SK-N-SH (cell line): ENCODE measurements around the gene KCNQ4. TPM values are rescaled to one million over a fixed set of nuclear protein-coding genes. Genes with fewer than 3 reads are reported as not detected.

Source experiments
- CTCF ChIA-PET: fragments of 300-600, 350-600 bp; formaldehyde crosslinking; extraction: SDS; loops from one replicate; lab custom pipeline; 2021; lab: Yijun Ruan, JAX
- POLR2A ChIA-PET: fragments of 350-600 bp; sonication (Branson Sonifier 250); formaldehyde crosslinking; extraction: SDS; loops from one replicate; lab custom pipeline; 2020; ENCODE audit warnings: antibody characterized with exemption, inconsistent platforms; lab: Yijun Ruan, JAX
- DNase-seq: peaks from one replicate; pipeline ENCODE4 v3.0.0; 2012
- H2AFZ ChIP-seq: fragments of 200-600 bp; sonication (generic); 2 replicates; pipeline ENCODE4 v1.8.1; 2016; ENCODE audit warnings: antibody characterized with exemption, mild to moderate bottlenecking, low read depth
- H3F3A ChIP-seq: fragments of 200-600 bp; sonication (generic); replicated peaks from 2 replicates; pipeline ENCODE3; 2016; ENCODE audit warnings: antibody characterized with exemption, mild to moderate bottlenecking; ENCODE audit not compliant: insufficient read depth
- H3K27ac ChIP-seq, 2 experiments: fragments of 200-500 bp in 1 of 2; fragments of 200-600 bp in 1 of 2; sonication (Bioruptor generic) in 1 of 2; sonication (generic), shearing (Covaris generic) in 1 of 2; 2 replicates each; pipeline versions ENCODE4 v1.5.1 to v1.6.1; 2014 to 2016; ENCODE audit warnings: low read depth in 2 of 2, inconsistent platforms in 1 of 2, low read length in 1 of 2, mild to moderate bottlenecking in 1 of 2, mixed read lengths in 1 of 2
- H3K27me3 ChIP-seq: fragments of 200-600 bp; sonication (generic), shearing (Covaris generic); 2 replicates; pipeline ENCODE4 v1.6.1; 2016; ENCODE audit warnings: mixed run types; ENCODE audit not compliant: insufficient read depth
- H3K36me3 ChIP-seq, 2 experiments: fragments of 200-500 bp in 1 of 2; fragments of 200-600 bp in 1 of 2; sonication (Bioruptor generic) in 1 of 2; sonication (generic) in 1 of 2; replicated peaks in 1 of 2; 2 replicates each; pipeline versions ENCODE3 to v1.5.1; 2014 to 2016; ENCODE audit warnings: low read length in 1 of 2, mild to moderate bottlenecking in 1 of 2; ENCODE audit not compliant: insufficient read depth in 2 of 2, control insufficient read depth in 1 of 2
- H3K4me1 ChIP-seq, 2 experiments: fragments of 200-500 bp in 1 of 2; fragments of 200-600 bp in 1 of 2; sonication (Bioruptor generic) in 1 of 2; sonication (generic), shearing (Covaris generic) in 1 of 2; 2 replicates each; pipeline versions ENCODE4 v1.5.1 to v1.6.1; 2014 to 2016; ENCODE audit warnings: low read depth in 1 of 2, low read length in 1 of 2, mixed run types in 1 of 2; ENCODE audit not compliant: insufficient read depth in 2 of 2, control insufficient read depth in 1 of 2
- H3K4me2 ChIP-seq: fragments of 200-600 bp; sonication (generic), shearing (Covaris generic); 2 replicates; pipeline ENCODE4 v1.6.1; 2017; ENCODE audit warnings: mixed run types
- H3K4me3 ChIP-seq, 2 experiments: fragments of 200-500 bp in 1 of 2; fragments of 200-600 bp in 1 of 2; sonication (Bioruptor generic) in 1 of 2; sonication (generic), shearing (Covaris generic) in 1 of 2; 2 replicates each; pipeline versions ENCODE4 v1.5.1 to v1.8.1; 2014 to 2016; ENCODE audit warnings: low read depth in 2 of 2, inconsistent platforms in 1 of 2, low read length in 1 of 2, mild to moderate bottlenecking in 1 of 2, mixed read lengths in 1 of 2, moderate library complexity in 1 of 2
- H3K79me2 ChIP-seq: fragments of 200-600 bp; sonication (generic); 2 replicates; pipeline ENCODE4 v1.8.1; 2017; ENCODE audit warnings: mild to moderate bottlenecking; ENCODE audit not compliant: insufficient read depth
- H3K9ac ChIP-seq: fragments of 200-600 bp; sonication (generic); 2 replicates; pipeline ENCODE4 v1.6.1; 2017; ENCODE audit warnings: mixed run types
- H3K9me2 ChIP-seq: fragments of 200-600 bp; sonication (generic); 2 replicates; pipeline ENCODE4 v1.6.1; 2017; ENCODE audit warnings: mixed run types
- H3K9me3 ChIP-seq: fragments of 200-600 bp; sonication (generic); 2 replicates; pipeline ENCODE4 v1.6.1; 2017; ENCODE audit warnings: mixed run types, mild to moderate bottlenecking, moderate library complexity
- H4K20me1 ChIP-seq: fragments of 200-600 bp; sonication (generic); 2 replicates; pipeline ENCODE4 v1.6.1; 2017; ENCODE audit warnings: mild to moderate bottlenecking, mixed run types; ENCODE audit not compliant: insufficient read depth
- CHD2 ChIP-seq: fragments of 150-350 bp; IDR thresholded peaks from 2 replicates; pipeline ENCODE4 v1.6.1; 2018; ENCODE audit warnings: low read length; ENCODE audit not compliant: partially characterized antibody
- EP300 ChIP-seq, 2 experiments: IDR thresholded peaks; 2 replicates each; pipeline versions ENCODE4 v1.4.0 to v1.6.1; 2012; ENCODE audit warnings: borderline replicate concordance in 1 of 2, low read depth in 1 of 2, low read length in 1 of 2
- EZH2phosphoT487 ChIP-seq: fragments of 200-600 bp; sonication (generic); IDR thresholded peaks from 2 replicates; pipeline ENCODE4 v1.6.1; 2017; ENCODE audit warnings: low read depth, mixed run types, mild to moderate bottlenecking, antibody characterized with exemption, moderate library complexity, borderline replicate concordance
- FOSL2 ChIP-seq: IDR thresholded peaks from 2 replicates; pipeline ENCODE4 v1.4.0; 2012; ENCODE audit warnings: low read depth, mild to moderate bottlenecking, moderate library complexity, borderline replicate concordance
- FOXJ3 ChIP-seq: sonication (generic); formaldehyde crosslinking; IDR thresholded peaks from 2 replicates; pipeline ENCODE4 v1.5.1; 2020; ENCODE audit warnings: mild to moderate bottlenecking, missing genetic modification reagents
- GABPA ChIP-seq: IDR thresholded peaks from 2 replicates; pipeline ENCODE4 v1.4.0; 2012; ENCODE audit warnings: low read depth, mild to moderate bottlenecking
- GATA2 ChIP-seq: sonication (generic); formaldehyde crosslinking; IDR thresholded peaks from 2 replicates; pipeline ENCODE4 v1.5.0; 2020; ENCODE audit warnings: mild to moderate bottlenecking, missing genetic modification reagents
- NRF1 ChIP-seq: IDR thresholded peaks from 2 replicates; pipeline ENCODE4 v1.6.1; 2012; ENCODE audit warnings: low read depth, mild to moderate bottlenecking, low read length
- POLR2AphosphoS5 ChIP-seq: IDR thresholded peaks from 2 replicates; pipeline ENCODE4 v1.6.1; 2012; ENCODE audit warnings: low read depth, low read length
- RCOR1 ChIP-seq: fragments of 150-350 bp; IDR thresholded peaks from 2 replicates; pipeline ENCODE4 v1.6.1; 2017; ENCODE audit warnings: antibody characterized with exemption, low read length
- RFX5 ChIP-seq: IDR thresholded peaks from 2 replicates; pipeline ENCODE4 v1.6.1; 2012; ENCODE audit warnings: mild to moderate bottlenecking, improper control_type of control experiment, low read length
- TAF1 ChIP-seq: IDR thresholded peaks from 2 replicates; pipeline ENCODE4 v1.6.1; 2012; ENCODE audit warnings: low read depth, mild to moderate bottlenecking, low read length, moderate library complexity, borderline replicate concordance
- TEAD4 ChIP-seq: IDR thresholded peaks from 2 replicates; pipeline ENCODE4 v1.4.0; 2012; ENCODE audit warnings: mild to moderate bottlenecking, borderline replicate concordance; ENCODE audit not compliant: insufficient read depth
- USF1 ChIP-seq: IDR thresholded peaks from 2 replicates; pipeline ENCODE4 v1.4.0; 2012; ENCODE audit warnings: low read depth, borderline replicate concordance
- YY1 ChIP-seq: IDR thresholded peaks from 2 replicates; pipeline ENCODE4 v1.4.0; 2012; ENCODE audit warnings: low read depth, mild to moderate bottlenecking
- WGBS: methylation state at CpG from one replicate; pipeline ENCODE4 v1.1.6; 2017; ENCODE audit warnings: low lambda C conversion rate; 5-methylcytosine and 5-hydroxymethylcytosine counted together
- polyA plus RNA-seq, 3 experiments: library from polyadenylated mRNA; depleted of rRNA; stranded (reverse); fragments of >200 nt; gene quantifications; 2 replicates each; pipeline ENCODE4 v1.2.3, GENCODE V29; 2012
- TF ChIP-seq, protein P1 (sequence below): fragments of 200-600 bp; sonication (generic); IDR thresholded peaks from 2 replicates; pipeline ENCODE4 v1.6.1; 2017; ENCODE audit warnings: antibody characterized with exemption, mild to moderate bottlenecking, moderate library complexity
- TF ChIP-seq, protein P2 (sequence below): IDR thresholded peaks from 2 replicates; pipeline ENCODE4; 2012

Gene KCNQ4
- polyA plus RNA-seq, 1 of the 3 experiments (the other 2 are of a cell fraction), result 0.15 TPM

- no peak overlapping the region for H3K4me3 ChIP-seq
- H3K9ac ChIP-seq, result no peak overlapping the region
- no peaks in the 10 kb centered on the region for H3F3A ChIP-seq
- no peak overlapping the region for H3K4me2 ChIP-seq
- TF ChIP-seq RCOR1, result no peak
- no peak for TF ChIP-seq EP300 (IDR thresholded peaks at IDR 0.05; ENCODE audit: borderline replicate concordance in 1 of 2, low read depth in 1 of 2, low read length in 1 of 2)
- no peak for TF ChIP-seq TEAD4
- TF ChIP-seq, protein P1, sequence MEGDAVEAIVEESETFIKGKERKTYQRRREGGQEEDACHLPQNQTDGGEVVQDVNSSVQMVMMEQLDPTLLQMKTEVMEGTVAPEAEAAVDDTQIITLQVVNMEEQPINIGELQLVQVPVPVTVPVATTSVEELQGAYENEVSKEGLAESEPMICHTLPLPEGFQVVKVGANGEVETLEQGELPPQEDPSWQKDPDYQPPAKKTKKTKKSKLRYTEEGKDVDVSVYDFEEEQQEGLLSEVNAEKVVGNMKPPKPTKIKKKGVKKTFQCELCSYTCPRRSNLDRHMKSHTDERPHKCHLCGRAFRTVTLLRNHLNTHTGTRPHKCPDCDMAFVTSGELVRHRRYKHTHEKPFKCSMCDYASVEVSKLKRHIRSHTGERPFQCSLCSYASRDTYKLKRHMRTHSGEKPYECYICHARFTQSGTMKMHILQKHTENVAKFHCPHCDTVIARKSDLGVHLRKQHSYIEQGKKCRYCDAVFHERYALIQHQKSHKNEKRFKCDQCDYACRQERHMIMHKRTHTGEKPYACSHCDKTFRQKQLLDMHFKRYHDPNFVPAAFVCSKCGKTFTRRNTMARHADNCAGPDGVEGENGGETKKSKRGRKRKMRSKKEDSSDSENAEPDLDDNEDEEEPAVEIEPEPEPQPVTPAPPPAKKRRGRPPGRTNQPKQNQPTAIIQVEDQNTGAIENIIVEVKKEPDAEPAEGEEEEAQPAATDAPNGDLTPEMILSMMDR, result no peak
- no peak for TF ChIP-seq NRF1
- TF ChIP-seq USF1, result no peak
- TF ChIP-seq POLR2AphosphoS5, result no peak
- no peak for TF ChIP-seq GABPA
- TF ChIP-seq, protein P2, sequence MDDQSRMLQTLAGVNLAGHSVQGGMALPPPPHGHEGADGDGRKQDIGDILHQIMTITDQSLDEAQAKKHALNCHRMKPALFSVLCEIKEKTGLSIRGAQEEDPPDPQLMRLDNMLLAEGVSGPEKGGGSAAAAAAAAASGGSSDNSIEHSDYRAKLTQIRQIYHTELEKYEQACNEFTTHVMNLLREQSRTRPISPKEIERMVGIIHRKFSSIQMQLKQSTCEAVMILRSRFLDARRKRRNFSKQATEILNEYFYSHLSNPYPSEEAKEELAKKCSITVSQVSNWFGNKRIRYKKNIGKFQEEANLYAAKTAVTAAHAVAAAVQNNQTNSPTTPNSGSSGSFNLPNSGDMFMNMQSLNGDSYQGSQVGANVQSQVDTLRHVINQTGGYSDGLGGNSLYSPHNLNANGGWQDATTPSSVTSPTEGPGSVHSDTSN, result no peak
- TF ChIP-seq RFX5, result no peak
- no peak for TF ChIP-seq GATA2 (CRISPR knock-in tag)
- no peak for TF ChIP-seq FOSL2
- no peak for TF ChIP-seq EZH2phosphoT487
- TF ChIP-seq CHD2, result no peak
- no peak for TF ChIP-seq FOXJ3
- TF ChIP-seq TAF1, result no peak
- TF ChIP-seq YY1, result no peak
- no peaks in the 10 kb centered on the region; a peak in 1 of 4 replicates for H3K4me1 ChIP-seq
- no peaks in the 10 kb centered on the region for H3K9me2 ChIP-seq
- H3K36me3 ChIP-seq, result no peaks in the 10 kb centered on the region
- no peaks in the 10 kb centered on the region for H4K20me1 ChIP-seq
- no peaks in the 10 kb centered on the region for H3K79me2 ChIP-seq
- no peaks in the 10 kb centered on the region for H3K27me3 ChIP-seq
- H2AFZ ChIP-seq, result no peak overlapping the region
- CTCF ChIA-PET, result interaction anchor here (1.4 to 1.5 kb wide), 2 partner anchors 9 to 111 kb away, joined by 5 to 7 read pairs; no protein-coding TSS in a partner anchor
- 85% methylated on average over 7 of the region's 7 CpGs for WGBS
- H3K27ac ChIP-seq, result no peak overlapping the region
- POLR2A ChIA-PET, result no interaction called here
- H3K9me3 ChIP-seq, result no peaks in the 10 kb centered on the region
- DNase-seq, result no peak
These were observed 58.0 kb downstream of the KCNQ4 start for GRCh38 chr1:40841602-40842001.
